Neural cell (in vitro differentiated cells): ENCODE measurements around the gene DNAAF1. TPM values are rescaled to one million over a fixed set of nuclear protein-coding genes. Genes with fewer than 3 reads are reported as not detected.

Experiments
- H2AFZ ChIP-seq: fragments of 200-600, 300-800 bp; sonication (generic), shearing (Covaris generic); 2 replicates; pipeline ENCODE4 v1.6.0; 2014; ENCODE audit warnings: low read depth, mild to moderate bottlenecking, antibody characterized with exemption, low read length, moderate library complexity
- H3F3A ChIP-seq: fragments of 200-600 bp; shearing (Covaris generic); 2 replicates; pipeline ENCODE4 v1.6.1; 2016; ENCODE audit warnings: mild to moderate bottlenecking, moderate library complexity, mixed read lengths, antibody characterized with exemption, low read length; ENCODE audit not compliant: insufficient read depth, poor library complexity, severe bottlenecking
- H3K27ac ChIP-seq: fragments of 200-600, 300-800 bp; sonication (generic), shearing (Covaris generic); 2 replicates; pipeline ENCODE4 v1.5.1; 2014; ENCODE audit warnings: mild to moderate bottlenecking, low read length, moderate library complexity
- H3K27me3 ChIP-seq: fragments of 300-800, 200-600 bp; sonication (generic), shearing (Covaris generic); 2 replicates; pipeline ENCODE4 v1.6.0; 2014; ENCODE audit warnings: mild to moderate bottlenecking, low read depth, low read length, moderate library complexity; ENCODE audit not compliant: insufficient read depth
- H3K36me3 ChIP-seq: fragments of 300-800, 200-600 bp; sonication (generic), shearing (Covaris generic); 2 replicates; pipeline ENCODE4 v1.5.1; 2014; ENCODE audit warnings: mild to moderate bottlenecking, antibody characterized with exemption, low read length, moderate library complexity; ENCODE audit not compliant: insufficient read depth
- H3K4me2 ChIP-seq: fragments of 300-800, 200-600 bp; sonication (generic), shearing (Covaris generic); 2 replicates; pipeline ENCODE4 v1.6.0; 2014; ENCODE audit warnings: mild to moderate bottlenecking, low read length
- H3K4me3 ChIP-seq: fragments of 300-800, 200-600 bp; sonication (generic), shearing (Covaris generic); 2 replicates; pipeline ENCODE4 v1.5.1; 2014; ENCODE audit warnings: mild to moderate bottlenecking, low read length, moderate library complexity
- H3K79me2 ChIP-seq: fragments of 200-600 bp; shearing (Covaris generic); replicated peaks from 2 replicates; pipeline ENCODE4 v1.6.0; 2014; ENCODE audit warnings: mild to moderate bottlenecking, low read length, moderate library complexity; ENCODE audit not compliant: insufficient read depth
- H3K9ac ChIP-seq: fragments of 300-800, 200-600 bp; sonication (generic), shearing (Covaris generic); 2 replicates; pipeline ENCODE4 v1.6.1; 2016; ENCODE audit warnings: mild to moderate bottlenecking, low read length, mixed read lengths
- H3K9me2 ChIP-seq: fragments of 200-600 bp; shearing (Covaris generic); 2 replicates; pipeline ENCODE4 v1.6.1; 2016; ENCODE audit warnings: mild to moderate bottlenecking, low read length, mixed read lengths; ENCODE audit not compliant: insufficient read depth
- H3K9me3 ChIP-seq: fragments of 200-600, 300-800 bp; sonication (generic), shearing (Covaris generic); 2 replicates; pipeline ENCODE4 v1.6.1; 2016; ENCODE audit warnings: mild to moderate bottlenecking, mixed run types, low read length, moderate library complexity, mixed read lengths
- H4K20me1 ChIP-seq: fragments of 200-600 bp; shearing (Covaris generic); 2 replicates; pipeline ENCODE4 v1.6.1; 2016; ENCODE audit warnings: mild to moderate bottlenecking, mixed run types; ENCODE audit not compliant: insufficient read depth
- EP300 ChIP-seq: fragments of 450-650 bp; conservative IDR thresholded peaks from 2 replicates; pipeline ENCODE4 v1.6.1; 2014; ENCODE audit warnings: antibody characterized with exemption, mild to moderate bottlenecking, moderate library complexity; ENCODE audit not compliant: poor library complexity, severe bottlenecking
- EZH2 ChIP-seq: fragments of 200-600, 300-800 bp; shearing (Covaris generic), sonication (generic); IDR thresholded peaks from 2 replicates; pipeline ENCODE4 v1.6.1; 2014; ENCODE audit warnings: antibody characterized with exemption, low read length, borderline replicate concordance, mild to moderate bottlenecking; ENCODE audit not compliant: insufficient read depth, poor library complexity, severe bottlenecking
- MXI1 ChIP-seq: fragments of 450-650 bp; conservative IDR thresholded peaks from 2 replicates; pipeline ENCODE4 v1.6.1; 2014; ENCODE audit warnings: antibody characterized with exemption, mild to moderate bottlenecking; ENCODE audit not compliant: poor library complexity, severe bottlenecking
- POLR2AphosphoS5 ChIP-seq: IDR thresholded peaks from 2 replicates; pipeline ENCODE4 v1.6.1; 2012
- RAD21 ChIP-seq: fragments of 450-650 bp; conservative IDR thresholded peaks from 2 replicates; pipeline ENCODE4 v1.6.1; 2014; ENCODE audit warnings: antibody characterized with exemption, mild to moderate bottlenecking, moderate library complexity
- SMC3 ChIP-seq: fragments of 450-650 bp; conservative IDR thresholded peaks from 2 replicates; pipeline ENCODE4 v1.6.1; 2014; ENCODE audit warnings: antibody characterized with exemption, mild to moderate bottlenecking, moderate library complexity; ENCODE audit not compliant: poor library complexity
- TAF1 ChIP-seq: IDR thresholded peaks from 2 replicates; pipeline ENCODE4 v1.6.1; 2012; ENCODE audit warnings: low read depth
- polyA plus RNA-seq: library from polyadenylated mRNA; depleted of rRNA; stranded (reverse); fragments of >200 nt; gene quantifications from 2 replicates; pipeline ENCODE4 v1.2.3, GENCODE V29; 2014
- TF ChIP-seq, protein P1 (sequence below): fragments of 450-650 bp; IDR thresholded peaks from 2 replicates; pipeline ENCODE4 v1.5.1; 2014; ENCODE audit warnings: antibody characterized with exemption, mild to moderate bottlenecking, moderate library complexity; ENCODE audit not compliant: poor library complexity, severe bottlenecking
- TF ChIP-seq, protein P2 (sequence below): IDR thresholded peaks from 2 replicates; pipeline ENCODE4 v1.6.1; 2012; ENCODE audit warnings: borderline replicate concordance

Gene DNAAF1
- polyA plus RNA-seq, 1 donor from 2014 or later: 0.71 TPM

DNA sequence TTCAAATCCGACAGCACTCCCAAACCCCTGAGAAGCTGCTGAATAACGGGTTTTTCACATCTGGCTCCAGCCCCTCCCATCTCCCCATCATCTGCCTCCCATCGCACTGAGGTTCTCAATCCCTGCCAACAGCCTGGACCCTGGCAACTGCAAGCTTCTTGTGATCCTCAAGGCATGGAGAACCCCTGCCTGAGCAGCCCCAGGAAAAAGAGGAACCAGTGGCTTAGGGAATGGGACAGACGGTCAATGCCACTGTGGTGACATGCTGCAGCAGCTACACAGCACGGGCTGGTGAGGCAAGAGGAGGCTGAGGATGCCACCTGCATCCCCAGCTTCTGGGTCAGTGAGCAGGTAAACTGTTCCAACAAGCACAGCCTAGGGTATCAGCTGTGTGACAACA, 25.1 kb upstream of the DNAAF1 start:
- Histone ChIP-seq H2AFZ (no peak overlapping the region), H3K9ac (no peak overlapping the region), H3K27ac (no peak overlapping the region), H3K9me2 (no peaks in the 10 kb centered on the region), H3K27me3 (no peaks in the 10 kb centered on the region), H3F3A (no peaks in the 10 kb centered on the region), H3K4me3 (no peak overlapping the region), H3K36me3 (peaks cover 13% of the 10 kb centered on the region), H3K79me2 (peaks cover 11% of the 10 kb centered on the region), H3K9me3 (no peaks in the 10 kb centered on the region), H4K20me1 (no peaks in the 10 kb centered on the region), H3K4me2 (no peak overlapping the region)
- TF ChIP-seq RAD21 (no peak), EZH2 (no peak), TAF1 (no peak), MXI1 (no peak), SMC3 (no peak), EP300 (no peak), POLR2AphosphoS5 (no peak)
- TF ChIP-seq, protein P1, sequence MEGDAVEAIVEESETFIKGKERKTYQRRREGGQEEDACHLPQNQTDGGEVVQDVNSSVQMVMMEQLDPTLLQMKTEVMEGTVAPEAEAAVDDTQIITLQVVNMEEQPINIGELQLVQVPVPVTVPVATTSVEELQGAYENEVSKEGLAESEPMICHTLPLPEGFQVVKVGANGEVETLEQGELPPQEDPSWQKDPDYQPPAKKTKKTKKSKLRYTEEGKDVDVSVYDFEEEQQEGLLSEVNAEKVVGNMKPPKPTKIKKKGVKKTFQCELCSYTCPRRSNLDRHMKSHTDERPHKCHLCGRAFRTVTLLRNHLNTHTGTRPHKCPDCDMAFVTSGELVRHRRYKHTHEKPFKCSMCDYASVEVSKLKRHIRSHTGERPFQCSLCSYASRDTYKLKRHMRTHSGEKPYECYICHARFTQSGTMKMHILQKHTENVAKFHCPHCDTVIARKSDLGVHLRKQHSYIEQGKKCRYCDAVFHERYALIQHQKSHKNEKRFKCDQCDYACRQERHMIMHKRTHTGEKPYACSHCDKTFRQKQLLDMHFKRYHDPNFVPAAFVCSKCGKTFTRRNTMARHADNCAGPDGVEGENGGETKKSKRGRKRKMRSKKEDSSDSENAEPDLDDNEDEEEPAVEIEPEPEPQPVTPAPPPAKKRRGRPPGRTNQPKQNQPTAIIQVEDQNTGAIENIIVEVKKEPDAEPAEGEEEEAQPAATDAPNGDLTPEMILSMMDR: no peak
- TF ChIP-seq, protein P2, sequence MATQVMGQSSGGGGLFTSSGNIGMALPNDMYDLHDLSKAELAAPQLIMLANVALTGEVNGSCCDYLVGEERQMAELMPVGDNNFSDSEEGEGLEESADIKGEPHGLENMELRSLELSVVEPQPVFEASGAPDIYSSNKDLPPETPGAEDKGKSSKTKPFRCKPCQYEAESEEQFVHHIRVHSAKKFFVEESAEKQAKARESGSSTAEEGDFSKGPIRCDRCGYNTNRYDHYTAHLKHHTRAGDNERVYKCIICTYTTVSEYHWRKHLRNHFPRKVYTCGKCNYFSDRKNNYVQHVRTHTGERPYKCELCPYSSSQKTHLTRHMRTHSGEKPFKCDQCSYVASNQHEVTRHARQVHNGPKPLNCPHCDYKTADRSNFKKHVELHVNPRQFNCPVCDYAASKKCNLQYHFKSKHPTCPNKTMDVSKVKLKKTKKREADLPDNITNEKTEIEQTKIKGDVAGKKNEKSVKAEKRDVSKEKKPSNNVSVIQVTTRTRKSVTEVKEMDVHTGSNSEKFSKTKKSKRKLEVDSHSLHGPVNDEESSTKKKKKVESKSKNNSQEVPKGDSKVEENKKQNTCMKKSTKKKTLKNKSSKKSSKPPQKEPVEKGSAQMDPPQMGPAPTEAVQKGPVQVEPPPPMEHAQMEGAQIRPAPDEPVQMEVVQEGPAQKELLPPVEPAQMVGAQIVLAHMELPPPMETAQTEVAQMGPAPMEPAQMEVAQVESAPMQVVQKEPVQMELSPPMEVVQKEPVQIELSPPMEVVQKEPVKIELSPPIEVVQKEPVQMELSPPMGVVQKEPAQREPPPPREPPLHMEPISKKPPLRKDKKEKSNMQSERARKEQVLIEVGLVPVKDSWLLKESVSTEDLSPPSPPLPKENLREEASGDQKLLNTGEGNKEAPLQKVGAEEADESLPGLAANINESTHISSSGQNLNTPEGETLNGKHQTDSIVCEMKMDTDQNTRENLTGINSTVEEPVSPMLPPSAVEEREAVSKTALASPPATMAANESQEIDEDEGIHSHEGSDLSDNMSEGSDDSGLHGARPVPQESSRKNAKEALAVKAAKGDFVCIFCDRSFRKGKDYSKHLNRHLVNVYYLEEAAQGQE: no peak

DNA sequence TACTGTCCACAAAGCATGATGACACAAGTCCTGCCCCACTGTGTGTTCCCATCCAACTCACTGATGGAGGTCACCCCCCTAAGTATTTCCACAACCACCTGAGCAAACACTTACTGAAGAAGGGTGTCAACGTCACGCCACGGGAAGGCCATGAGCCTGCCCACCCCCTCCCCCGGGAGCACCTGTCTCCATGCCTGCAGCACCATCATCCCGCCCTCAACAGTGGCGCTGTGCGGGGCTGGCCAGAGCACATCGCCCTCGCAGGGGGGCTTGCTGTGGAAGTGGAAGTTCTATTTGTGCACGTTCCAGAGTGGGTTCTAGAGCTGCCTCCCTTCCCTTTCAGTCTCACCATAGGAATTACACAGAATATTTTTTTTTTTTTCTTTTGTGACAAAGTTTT, 24.1 kb upstream of the DNAAF1 start:
- H3K9me2 ChIP-seq: no peaks in the 10 kb centered on the region
- H3K9me3 ChIP-seq: no peaks in the 10 kb centered on the region
- peaks cover 13% of the 10 kb centered on the region for H3K36me3 ChIP-seq
- no peak overlapping the region for H3K27ac ChIP-seq
- no peak overlapping the region for H3K9ac ChIP-seq
- no peak overlapping the region for H3K4me2 ChIP-seq
- H3K4me3 ChIP-seq: no peak overlapping the region
- H3K27me3 ChIP-seq: no peaks in the 10 kb centered on the region
- H4K20me1 ChIP-seq: no peaks in the 10 kb centered on the region
- no peak overlapping the region for H2AFZ ChIP-seq
- peaks cover under 1% of the 10 kb centered on the region for H3K79me2 ChIP-seq
- TF ChIP-seq MXI1 (no peak), EZH2 (no peak), TAF1 (no peak)
- TF ChIP-seq, protein P2: no peak
- H3F3A ChIP-seq: no peaks in the 10 kb centered on the region
